Adrenal gland (tissue), 12 donors: ENCODE results near the gene STK24. TPM values are rescaled to one million over a fixed set of nuclear protein-coding genes. Genes with fewer than 3 reads are reported as not detected.

Experiments
- DNase-seq, 7 donors: peaks; one replicate each; pipeline ENCODE4 v3.0.0-alpha.2; 2019 to 2020
- H3K27ac ChIP-seq, 5 donors: fragments of 200-600 bp; sonication (generic) in 4 of 5; 1 replicate in 3 of 5; 2 replicates in 2 of 5; pipeline versions ENCODE4 v1.5.1 to v1.8.0; 2016 to 2020; ENCODE audit warnings: mild to moderate bottlenecking in 1 of 5
- H3K27me3 ChIP-seq: fragments of 200-600 bp; 2 replicates; pipeline ENCODE4 v1.8.0; 2021
- H3K36me3 ChIP-seq, 2 donors: fragments of 200-600 bp; replicated peaks in 1 of 2; 1 replicate in 1 of 2; 2 replicates in 1 of 2; pipeline versions ENCODE4 v1.5.1 to v1.8.0; 2018 to 2022
- H3K4me1 ChIP-seq, 2 donors: fragments of 200-600 bp; replicated peaks in 1 of 2; 1 replicate in 1 of 2; 2 replicates in 1 of 2; pipeline versions ENCODE4 v1.5.1 to v1.8.0; 2018 to 2021
- H3K4me3 ChIP-seq, 4 donors: fragments of 200-600 bp; sonication (generic) in 3 of 4; one replicate each; pipeline ENCODE4 v1.5.1; 2016 to 2018
- H3K9me3 ChIP-seq, 3 donors: fragments of 200-600 bp; sonication (generic) in 1 of 3; replicated peaks in 1 of 3; 1 replicate in 2 of 3; 2 replicates in 1 of 3; pipeline versions ENCODE4 v1.5.1 to v1.8.0; 2016 to 2021
- CTCF ChIP-seq, 6 experiments: fragments of 450-650 bp in 4 of 6; fragments of 200-600 bp in 2 of 6; sonication (generic) in 1 of 6; IDR thresholded peaks; 1 replicate in 5 of 6; 2 replicates in 1 of 6; pipeline versions ENCODE4 v1.5.1 to v1.8.0; 2016 to 2021; ENCODE audit warnings: antibody characterized with exemption in 6 of 6, mild to moderate bottlenecking in 2 of 6, moderate library complexity in 1 of 6
- POLR2A ChIP-seq, 2 donors: fragments of 450-650 bp; IDR thresholded peaks; one replicate each; pipeline ENCODE4 v1.6.1; 2017; ENCODE audit warnings: antibody characterized with exemption in 2 of 2, mild to moderate bottlenecking in 2 of 2, moderate library complexity in 1 of 2
- WGBS, 4 donors: extraction: QIAGEN DNeasy Blood & Tissue Kit in 2 of 4; methylation state at CpG; one replicate each; pipeline versions ENCODE4 v1.1.5 to v1.1.7; 2013 to 2017; 5-methylcytosine and 5-hydroxymethylcytosine counted together
- intact Hi-C, 2 donors: fragments of 100-400 bp; cut with DNase I; formaldehyde crosslinking; loops; one replicate each; pipeline versions ENCODE4 v1.14.1 to v1.15.0; 2022 to 2023
- polyA plus RNA-seq, 3 donors: library from polyadenylated mRNA; stranded (reverse); fragments of 200-250 nt in 2 of 3; fragments of 350-450 nt in 1 of 3; fragmentation: Illumina TruSeq in 1 of 3; extraction: RNeasy Lipid Tissue Mini Kit (QIAGEN cat#74804) in 1 of 3; gene quantifications; one replicate each; pipeline ENCODE4 v1.2.3, GENCODE V29; 2013 to 2014
- total RNA-seq, 9 donors: library from RNA; depleted of rRNA in 4 of 9; stranded (reverse); fragments of >200 nt in 4 of 9; fragments of 120-200 nt in 1 of 9; fragmentation: NEBNext Ultra II Directional in 1 of 9; extraction: Animal tissue kit (Norgen Biotek cat#: 25700) in 1 of 9; gene quantifications; one replicate each; pipeline versions ENCODE4 v1.1.0 to v1.2.4, GENCODE V29; 2013 to 2023
- donor health status: healthy with polysubstance abuse.
- donor health status: Bipolar disorder and iron deficiency.
- donor health status: DM: yes; HTN: yes; CAD: no.
- donor health status: DM: no; HTN: no; CAD: no.
- donor health status: DM: no; HTN: no; CAD: no.
- donor health status: DM: yes; HTN: yes; CAD: no.

Gene STK24
- total and polyA plus RNA-seq, 12 donors = 17.7 to 72.2 (median 56.0) TPM

- intact Hi-C loops = loop anchor here in 1 of 2 donors (10.0 kb wide), 1 partner anchor 50 kb away; the partner anchor contains the start of gene STK24
- Histone ChIP-seq H3K4me1 (peaks cover 8 to 15% of the 10 kb centered on the region in 2 donors), H3K9me3 (no peaks in the 10 kb centered on the region), H3K27ac (no peak overlapping the region), H3K4me3 (no peak overlapping the region), H3K27me3 (no peaks in the 10 kb centered on the region), H3K36me3 (no peaks in the 10 kb centered on the region)
- 81 to 98% (median 92%) methylated on average over 4 to 11 of the region's 11 CpGs for WGBS, 4 donors
- no peak for DNase-seq
- TF ChIP-seq CTCF (IDR thresholded peaks at IDR 0.05) (no peak), POLR2A (IDR thresholded peaks at IDR 0.05) (no peak)
These were observed 52.5 kb downstream of the STK24 start for GRCh38 chr13:98524391-98524790.

- no peaks in the 10 kb centered on the region for H3K36me3 ChIP-seq
- no peaks in the 10 kb centered on the region for H3K27me3 ChIP-seq
- H3K4me1 ChIP-seq = peaks cover 8 to 15% of the 10 kb centered on the region in 2 donors
- WGBS, 4 donors = 92 to 98% (median 94%) methylated on average over 14 to 16 of the region's 16 CpGs
- no peak for DNase-seq
- no peaks in the 10 kb centered on the region for H3K9me3 ChIP-seq
- no peak overlapping the region for H3K27ac ChIP-seq
- TF ChIP-seq POLR2A (IDR thresholded peaks at IDR 0.05) = no peak
- no peak for TF ChIP-seq CTCF (IDR thresholded peaks at IDR 0.05)
- intact Hi-C loops = loop anchor here in 1 of 2 donors (10.0 kb wide), 1 partner anchor 51 kb away; the partner anchor contains the start of gene STK24
- no peak overlapping the region for H3K4me3 ChIP-seq
These were observed 53.3 kb downstream of the STK24 start for GRCh38 chr13:98523455-98524102.

- Histone ChIP-seq H3K27me3 (no peaks in the 10 kb centered on the region), H3K4me1 (peaks cover 8 to 24% of the 10 kb centered on the region in 2 donors), H3K4me3 (no peak overlapping the region), H3K27ac (no peak overlapping the region), H3K9me3 (no peaks in the 10 kb centered on the region), H3K36me3 (no peaks in the 10 kb centered on the region)
- no peak for DNase-seq
- no peak for TF ChIP-seq POLR2A (IDR thresholded peaks at IDR 0.05)
- TF ChIP-seq CTCF (IDR thresholded peaks at IDR 0.05) = no peak
- WGBS, 4 donors = 78 to 89% (median 89%) methylated on average over 5 of the region's 5 CpGs
- intact Hi-C loops = loop anchor here in 1 of 2 donors (10.0 kb wide), 1 partner anchor 52 kb away; the partner anchor contains the start of gene STK24
These were observed 54.5 kb downstream of the STK24 start for GRCh38 chr13:98522371-98522770.

- intact Hi-C loops = loop anchor here in 1 of 2 donors (10.0 kb wide), 1 partner anchor 53 kb away; the partner anchor contains the start of gene STK24
- WGBS, 4 donors = 87 to 92% (median 90%) methylated on average over 17 to 20 of the region's 20 CpGs
- TF ChIP-seq POLR2A (IDR thresholded peaks at IDR 0.05) = no peak
- no peak for TF ChIP-seq CTCF (IDR thresholded peaks at IDR 0.05)
- Histone ChIP-seq H3K27ac (no peak overlapping the region), H3K4me1 (peaks cover 8 to 27% of the 10 kb centered on the region in 2 donors), H3K9me3 (no peaks in the 10 kb centered on the region), H3K36me3 (no peaks in the 10 kb centered on the region), H3K4me3 (no peak overlapping the region), H3K27me3 (no peaks in the 10 kb centered on the region)
- no peak for DNase-seq
These were observed 55.3 kb downstream of the STK24 start for GRCh38 chr13:98521461-98522247.
